ENCODE results near the gene NUPR1.
A peak's percentile ranks its signal among the peaks of the same experiment; 100 is the strongest.
"Not testable (repeated sequence)": the region's sequence is repeated elsewhere in the genome, so short reads cannot be mapped to it uniquely, and the experiment has no call there.

The NUPR1 gene

DNA sequence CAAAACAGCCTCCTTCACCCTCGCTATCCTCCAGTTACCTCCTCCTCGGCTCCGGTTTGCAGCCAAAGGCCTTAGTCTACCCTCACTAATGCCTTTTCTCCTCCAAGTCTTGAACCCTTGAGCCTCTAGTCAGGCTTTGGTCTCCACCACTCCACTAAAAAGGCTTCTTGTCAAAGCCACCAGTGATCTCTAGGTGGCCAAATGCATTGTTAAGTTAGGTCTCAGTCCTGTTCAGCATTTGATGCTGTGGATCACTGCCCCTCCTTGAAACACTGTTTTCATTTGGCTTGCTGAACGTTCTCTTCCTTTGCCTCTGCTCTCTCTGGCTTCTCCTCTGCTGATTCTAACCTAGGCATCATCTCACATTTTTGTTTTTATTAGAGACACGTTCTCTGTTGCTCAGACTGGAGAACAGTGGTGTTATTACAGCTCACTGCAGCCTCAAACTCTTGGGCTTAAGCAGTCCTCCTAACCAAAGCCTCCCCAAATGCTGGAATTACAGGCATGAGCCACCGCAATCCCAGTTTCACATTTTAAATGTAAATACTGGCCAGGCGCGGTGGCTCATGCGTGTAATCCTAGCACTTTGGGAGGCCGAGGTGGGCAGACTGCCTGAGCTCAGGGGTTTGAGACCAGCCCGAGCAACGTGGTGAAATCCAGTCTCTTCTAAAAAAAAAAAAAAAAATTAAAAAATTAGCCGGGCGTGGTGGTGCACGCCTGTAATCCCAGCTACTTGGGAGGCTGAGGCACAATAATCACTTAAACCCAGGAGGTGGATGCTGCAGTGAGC is 16.1 kb upstream of the NUPR1 start:
- no peak for DNase-seq

GRCh38 chr16:28553776-28554633 is 15.2 kb upstream of the NUPR1 start, which contains the start of gene SGF29:
SGF29 (plus strand) TSS chr16:28553920; CDS start chr16:28581070, 27,150 bp downstream.
- peak; percentile 92 for DNase-seq

DNA sequence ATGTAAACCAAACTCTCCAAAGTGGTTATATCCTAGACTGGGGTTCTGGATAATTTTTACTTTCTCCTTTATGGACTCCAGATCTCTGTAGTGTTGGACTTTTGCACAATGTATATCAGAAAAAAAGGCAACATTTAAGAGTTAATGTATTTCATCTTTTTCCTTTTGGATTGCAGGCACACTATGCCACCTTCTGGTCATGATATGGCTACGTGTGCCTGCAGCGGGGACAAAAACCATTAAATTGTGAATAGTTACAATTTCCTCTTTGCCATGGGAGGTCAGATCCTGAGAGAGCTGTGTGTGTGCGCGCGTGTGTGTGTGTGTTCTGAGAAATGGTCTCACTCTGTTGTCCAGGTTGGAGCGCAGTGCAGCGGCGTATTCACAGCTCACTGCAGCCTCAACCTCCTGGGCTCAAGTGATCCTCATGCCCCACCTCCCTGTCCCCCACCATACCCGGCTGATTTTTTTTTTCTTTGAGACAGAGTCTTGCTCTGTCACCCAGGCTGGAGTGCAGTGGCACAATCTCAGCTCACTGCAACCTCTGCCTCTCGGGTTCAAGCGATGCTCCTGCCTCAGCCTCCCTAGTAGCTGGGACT is 10.6 kb upstream of the NUPR1 start:
- DNase-seq: no peak

GRCh38 chr16:28548306-28548802 is 9.6 kb upstream of the NUPR1 start:
- no peak for DNase-seq

DNA sequence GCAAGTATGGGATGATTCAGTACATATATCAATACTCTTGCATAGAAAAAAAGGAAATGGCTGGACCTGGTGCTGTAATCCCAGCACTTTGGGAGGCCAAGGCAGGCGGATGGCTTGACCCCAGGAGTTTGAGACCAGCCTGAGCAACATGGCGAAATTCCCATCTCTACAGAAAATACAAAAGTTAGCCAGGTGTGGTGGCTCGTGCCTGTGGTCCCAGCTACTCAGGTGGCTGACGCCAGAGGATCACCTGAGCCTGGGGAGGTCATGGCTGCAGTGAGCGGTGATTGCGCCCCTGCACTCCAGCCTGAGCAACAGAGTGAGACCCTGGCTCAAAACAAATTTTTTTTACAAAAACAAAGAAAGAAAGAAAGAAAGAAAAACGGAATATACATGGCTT is 7.9 kb upstream of the NUPR1 start:
- no peak for DNase-seq

DNA sequence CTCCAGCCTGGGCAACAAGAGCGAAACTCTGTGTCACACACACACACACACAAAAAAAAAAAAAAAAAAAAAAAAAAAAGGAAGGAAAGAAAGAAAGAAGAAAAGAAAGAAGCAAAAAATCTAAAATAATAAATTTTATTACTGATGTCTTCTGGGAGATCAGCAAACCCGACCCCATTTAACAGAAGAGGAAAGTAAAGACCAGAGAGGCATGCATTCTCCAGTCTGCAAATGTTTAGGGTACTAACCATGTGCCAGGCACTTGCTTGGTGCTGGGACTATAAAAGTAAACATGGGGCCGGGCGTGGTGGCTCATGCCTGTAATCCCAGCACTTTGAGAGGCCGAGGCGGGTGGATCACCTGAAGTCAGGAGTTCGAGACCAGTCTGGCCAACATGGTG is 7.2 kb upstream of the NUPR1 start:
- not testable (repeated sequence) for DNase-seq

DNA sequence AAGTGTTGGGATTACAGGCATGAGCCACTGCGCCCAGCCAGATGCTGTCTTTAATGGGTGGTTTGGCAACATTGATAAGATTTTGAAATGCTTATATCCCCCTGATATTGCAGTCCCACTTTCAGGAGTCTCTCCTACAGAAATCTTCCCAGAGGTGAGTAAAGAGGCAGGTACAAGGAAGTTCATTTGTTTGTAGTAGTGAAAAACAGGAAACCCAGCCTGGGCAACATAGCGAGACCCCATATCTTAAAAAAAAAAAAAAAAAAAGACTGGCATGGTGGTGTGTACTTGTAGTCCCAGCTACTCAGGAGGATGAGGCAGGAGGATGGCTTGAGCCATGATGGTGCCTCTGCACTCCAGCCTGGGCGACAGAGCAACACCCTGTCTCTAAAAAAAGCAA is 6.2 kb upstream of the NUPR1 start:
- DNase-seq: no peak

DNA sequence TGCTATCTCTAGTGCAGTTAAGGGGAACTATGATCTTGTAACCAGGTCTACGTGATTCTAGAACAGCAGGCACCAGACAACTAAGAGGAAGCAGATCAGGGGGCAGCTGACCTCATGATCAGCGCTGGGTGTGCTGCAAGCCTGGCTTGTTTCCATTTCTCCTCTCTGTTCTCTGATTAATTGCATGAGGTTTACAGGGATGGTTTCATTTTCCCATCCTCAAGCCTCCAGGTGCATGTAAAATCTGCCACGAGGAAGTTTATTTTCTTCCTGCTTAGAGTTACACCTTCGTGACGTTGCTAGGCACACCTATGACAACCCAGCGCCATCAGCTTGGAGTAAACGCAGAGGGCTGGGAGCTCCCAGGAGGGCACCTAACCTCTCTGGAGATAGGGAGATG is 4.3 kb upstream of the NUPR1 start:
- no peak for DNase-seq

DNA sequence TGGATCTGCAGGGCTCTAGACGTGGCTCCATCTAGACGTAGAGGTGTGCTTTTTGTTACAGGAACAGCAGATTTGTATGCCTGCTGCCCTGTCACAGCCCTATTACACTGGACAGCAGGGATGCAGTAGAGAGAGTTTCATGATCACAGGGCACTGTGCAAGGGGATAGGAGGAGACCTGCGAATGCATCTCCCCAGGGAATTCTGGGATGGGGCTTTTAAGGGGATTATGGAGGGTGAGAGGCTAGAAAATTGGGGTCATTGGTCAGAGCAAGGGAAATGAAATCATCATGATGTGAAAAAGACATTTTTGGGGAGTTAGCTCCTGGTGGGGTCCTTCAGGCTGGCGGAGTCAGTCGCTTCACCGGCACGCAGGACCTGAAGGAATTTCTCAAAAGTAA is 3.9 kb upstream of the NUPR1 start:
- DNase-seq: no peak

DNA sequence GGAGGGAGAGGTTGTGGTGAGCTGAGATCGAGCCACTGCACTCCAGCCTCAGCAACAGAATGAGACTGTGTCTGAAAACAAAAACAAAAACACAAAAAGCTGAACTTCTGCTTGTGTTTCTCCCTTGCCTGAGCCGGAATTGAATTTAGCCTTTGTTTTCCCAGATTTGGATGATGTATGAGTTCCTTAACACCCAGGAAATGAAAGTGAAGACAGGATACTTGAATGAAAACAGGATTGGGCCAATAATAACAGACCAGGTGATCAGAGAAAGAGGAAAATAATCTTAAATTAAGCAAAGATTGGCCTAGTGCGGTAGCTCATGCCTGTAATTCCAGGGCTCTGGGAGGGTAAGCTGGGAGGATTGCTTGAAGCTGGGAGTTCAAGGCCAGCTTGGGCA is 1.6 kb upstream of the NUPR1 start:
- no peak for DNase-seq

DNA sequence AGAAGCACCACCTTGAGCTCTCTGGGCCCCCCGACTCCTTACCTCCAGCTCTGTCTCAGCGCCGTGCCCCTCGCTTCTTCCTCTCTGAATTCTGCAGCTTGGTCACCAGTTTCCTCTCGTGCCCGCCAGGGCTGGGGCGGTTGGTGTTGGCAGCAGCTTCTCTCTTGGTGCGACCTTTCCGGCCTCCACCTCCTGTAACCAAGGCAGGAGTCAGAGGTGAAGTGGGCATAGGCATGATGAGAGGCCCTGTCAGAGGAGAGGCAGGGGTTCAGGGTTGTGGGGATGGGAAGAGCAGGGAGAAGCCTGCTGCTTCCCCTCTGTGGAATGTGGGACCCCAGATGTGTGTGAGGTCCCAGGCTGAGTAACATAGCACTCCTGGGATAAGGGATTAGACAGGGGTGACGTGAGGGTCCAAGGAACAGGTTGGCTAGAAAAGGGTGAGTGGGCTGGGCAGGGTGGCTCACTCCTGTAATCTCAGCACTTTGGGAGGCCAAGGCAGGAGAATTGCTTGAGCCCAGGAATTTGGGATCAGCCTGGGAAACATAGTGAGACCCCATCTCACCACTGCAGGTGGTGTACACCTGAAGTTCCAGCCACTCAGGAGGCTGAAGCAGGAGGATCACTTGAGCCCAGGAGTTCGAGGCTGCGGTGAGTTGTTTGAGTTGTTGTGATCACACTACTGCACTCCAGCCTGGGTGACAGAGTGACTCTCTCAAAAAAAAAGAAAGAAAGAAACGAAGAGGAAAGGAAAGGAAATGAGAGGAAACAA is 626 bp downstream of the NUPR1 start:
- no peak for DNase-seq

DNA sequence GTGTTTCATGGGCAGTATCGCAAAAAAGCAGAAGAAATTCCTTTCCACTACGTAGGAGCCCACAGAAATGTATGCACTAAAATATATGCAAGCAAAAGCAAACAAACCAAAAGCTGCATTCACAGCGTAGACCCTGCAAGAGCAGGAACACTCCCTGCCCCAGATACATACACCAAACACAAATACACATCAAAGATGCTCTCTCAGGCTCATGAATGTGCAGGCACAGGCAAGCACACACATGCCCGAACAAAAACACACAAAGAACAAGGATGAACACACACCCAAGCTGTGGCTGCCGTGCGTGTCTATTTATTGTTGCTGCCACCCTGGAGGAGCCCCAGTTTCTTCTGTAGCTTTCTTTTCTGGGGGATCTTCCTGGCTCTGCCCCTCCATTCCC is 1.7 kb downstream of the NUPR1 start:
- no peak for DNase-seq

DNA sequence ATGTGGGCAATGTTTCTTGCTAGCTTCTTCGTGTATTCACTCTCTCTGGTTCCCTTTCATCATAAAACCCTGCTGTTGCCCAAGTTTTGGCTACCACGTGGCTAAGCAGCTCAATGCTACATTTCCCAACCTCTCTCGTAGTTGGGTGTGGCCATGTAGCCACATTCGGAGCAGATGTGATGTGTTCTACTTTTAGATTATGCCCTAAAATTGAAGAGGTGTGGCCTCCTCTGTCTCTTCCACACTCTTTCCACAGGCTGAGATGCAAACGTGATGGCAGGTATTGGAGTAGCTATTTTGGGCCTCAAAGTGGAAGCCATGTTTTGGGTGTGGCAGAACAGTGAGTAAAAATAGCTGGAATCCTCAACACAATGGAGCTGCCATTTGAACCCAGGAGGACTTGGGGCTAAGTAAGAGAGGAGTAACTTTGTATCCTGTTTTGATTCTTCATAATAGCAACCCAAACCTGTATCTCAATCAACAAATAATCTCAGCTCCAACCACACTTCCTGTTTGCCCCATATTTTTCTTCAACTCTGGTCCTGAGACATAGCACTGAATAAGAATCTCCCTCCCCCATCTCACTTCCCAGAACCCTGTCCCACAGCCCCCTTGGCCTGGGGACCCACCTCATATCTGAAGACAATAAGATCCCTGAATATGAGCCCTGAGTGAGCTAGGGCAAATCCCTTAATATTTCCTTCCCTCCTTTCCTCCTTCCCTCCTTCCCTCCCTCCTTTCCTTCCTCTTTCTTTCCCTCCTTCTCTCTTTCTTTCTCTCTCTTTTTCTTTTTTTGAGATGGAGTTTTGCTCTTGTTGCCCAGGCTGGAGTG is 4.0 kb downstream of the NUPR1 start:
- DNase-seq: no peak

DNA sequence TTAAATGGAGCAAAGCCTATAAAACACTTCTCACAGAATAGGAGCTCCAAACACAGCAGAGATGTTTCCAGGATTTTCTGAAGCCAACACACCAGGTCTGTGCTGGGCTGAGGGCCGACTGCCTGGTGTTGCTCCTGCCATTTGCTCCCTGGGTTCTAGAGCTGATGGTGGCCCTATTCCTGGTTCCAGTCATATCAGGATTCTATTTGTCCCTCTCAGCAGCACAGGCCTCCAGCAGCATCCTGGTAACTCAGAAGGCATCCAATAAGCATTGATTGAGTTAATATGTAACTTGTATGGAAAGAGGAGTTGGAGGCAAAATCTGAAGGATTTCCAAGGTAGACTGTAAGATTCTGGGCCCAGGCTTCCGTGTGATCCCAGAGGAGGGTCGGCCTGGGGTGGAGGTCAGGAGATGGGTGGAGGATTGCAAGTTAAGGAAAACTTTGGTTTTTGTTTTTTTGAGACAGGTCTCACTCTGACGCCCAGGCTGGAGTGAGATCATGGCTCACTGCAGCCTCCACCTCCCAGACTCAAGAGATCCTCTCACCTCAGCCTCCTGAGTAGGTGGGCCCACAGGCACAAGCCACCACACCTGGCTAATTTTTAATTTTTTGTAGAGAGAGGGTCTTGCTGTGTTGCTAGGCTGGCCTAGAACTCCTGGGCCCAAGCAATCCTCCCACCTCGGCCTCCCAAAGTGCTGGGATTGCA is 5.7 kb downstream of the NUPR1 start:
- no peak for DNase-seq

- peak; percentile 20 for DNase-seq
Observed at GRCh38 chr16:28531777-28532744, 6.7 kb downstream of the NUPR1 start.

DNA sequence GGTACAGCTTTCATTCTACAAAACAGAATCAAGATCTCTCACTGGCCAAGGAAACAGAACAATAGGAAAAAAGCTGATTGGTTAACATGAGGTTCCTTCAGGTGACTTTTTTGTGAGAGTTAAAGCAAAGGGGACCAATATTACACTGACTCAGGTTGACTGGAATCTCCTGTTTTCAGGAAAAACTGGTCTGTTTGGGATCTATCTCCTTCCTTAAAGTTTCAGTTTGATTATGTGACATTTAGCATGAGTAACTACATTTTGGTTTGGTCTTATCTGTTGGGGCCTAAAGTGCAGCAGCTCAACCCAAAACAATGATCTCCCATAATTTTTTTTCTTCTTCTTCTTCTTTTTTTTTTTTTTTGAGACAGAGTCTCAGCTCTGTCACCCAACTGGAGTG is 9.7 kb downstream of the NUPR1 start:
- DNase-seq: no peak

- DNase-seq: no peak
Observed at GRCh38 chr16:28528463-28528867, 10.3 kb downstream of the NUPR1 start.

GRCh38 chr16:28527985-28528384 is 10.8 kb downstream of the NUPR1 start:
- no peak for DNase-seq

- not testable (repeated sequence) for DNase-seq
Observed at GRCh38 chr16:28527100-28527785, 11.5 kb downstream of the NUPR1 start.

All from NCI-H510A treated with DMSO at 0.1 percent for 48 hours (cell line).